Measurements from ENCODE around the gene AQP10. TPM values are rescaled to one million over a fixed set of nuclear protein-coding genes. Genes with fewer than 3 reads are reported as not detected.

AQP10 gene
- total and polyA plus RNA-seq, 2 donors = 0.05 TPM; not detected in 1

DNA sequence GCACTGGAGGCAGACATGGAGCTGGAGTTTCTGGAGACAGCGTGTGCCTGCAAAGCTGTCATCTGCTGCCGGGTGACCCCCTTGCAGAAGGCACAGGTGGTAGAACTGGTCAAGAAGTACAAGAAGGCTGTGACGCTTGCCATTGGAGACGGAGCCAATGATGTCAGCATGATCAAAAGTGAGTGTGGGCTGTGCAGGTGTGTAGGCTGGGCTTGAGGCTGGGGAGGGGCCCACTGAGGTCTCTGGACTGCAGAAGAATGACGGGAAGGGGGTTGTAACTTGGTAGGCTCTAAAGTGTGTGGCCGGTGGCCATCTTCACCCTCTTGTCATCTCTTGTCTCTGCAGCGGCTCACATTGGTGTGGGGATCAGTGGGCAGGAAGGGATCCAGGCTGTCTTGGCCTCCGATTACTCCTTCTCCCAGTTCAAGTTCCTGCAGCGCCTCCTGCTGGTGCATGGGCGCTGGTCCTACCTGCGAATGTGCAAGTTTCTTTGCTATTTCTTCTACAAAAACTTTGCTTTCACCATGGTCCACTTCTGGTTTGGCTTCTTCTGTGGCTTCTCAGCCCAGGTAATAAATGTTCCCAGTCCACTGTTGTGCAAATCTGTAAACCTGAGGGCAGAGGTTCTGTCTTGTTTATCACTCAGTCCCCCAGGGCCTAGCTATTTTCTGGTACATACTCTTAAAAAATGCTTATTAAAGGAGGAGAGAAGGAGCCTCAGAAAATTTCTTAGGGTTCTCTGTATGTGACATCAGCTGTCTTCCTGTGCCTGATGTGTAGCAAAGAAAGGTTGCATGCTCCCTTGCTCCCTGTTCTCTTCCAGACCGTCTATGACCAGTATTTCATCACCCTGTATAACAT lies 24.3 kb downstream of the AQP10 start:
- no peak overlapping the region for H3K4me3 ChIP-seq (ENCODE audit: low read depth, low read length)
- H3K27ac ChIP-seq (ENCODE audit: low read depth) = no peak overlapping the region
- no peaks in the 10 kb centered on the region for H3K4me1 ChIP-seq (ENCODE audit: insufficient read depth)
- H3K36me3 ChIP-seq (ENCODE audit: insufficient read depth) = no peaks in the 10 kb centered on the region
- WGBS = 78% methylated on average over 12 of the region's 12 CpGs
- DNase-seq (ENCODE audit: extremely low spot score) = no peak

DNA sequence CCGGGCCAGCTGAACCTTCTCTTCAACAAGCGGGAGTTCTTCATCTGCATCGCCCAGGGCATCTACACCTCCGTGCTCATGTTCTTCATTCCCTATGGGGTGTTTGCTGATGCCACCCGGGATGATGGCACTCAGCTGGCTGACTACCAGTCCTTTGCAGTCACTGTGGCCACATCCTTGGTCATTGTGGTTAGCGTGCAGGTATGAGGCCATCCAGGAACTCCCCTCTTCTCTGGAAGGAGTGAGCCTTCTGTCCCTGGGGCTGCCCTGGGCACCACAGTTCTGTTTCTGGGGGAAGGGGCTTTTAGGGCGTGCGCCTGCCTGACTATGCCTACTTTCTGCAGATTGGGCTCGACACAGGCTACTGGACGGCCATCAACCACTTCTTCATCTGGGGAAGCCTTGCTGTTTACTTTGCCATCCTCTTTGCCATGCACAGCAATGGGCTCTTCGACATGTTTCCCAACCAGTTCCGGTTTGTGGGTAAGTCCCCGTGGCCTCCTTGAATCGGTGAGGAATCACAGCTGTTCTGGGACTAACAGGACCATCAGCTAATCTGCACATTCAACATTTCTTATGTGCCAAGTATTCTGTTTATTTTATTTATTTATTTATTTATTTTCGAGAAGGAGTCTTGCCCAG lies 25.5 kb downstream of the AQP10 start:
- Histone ChIP-seq H3K36me3 (ENCODE audit: insufficient read depth) (no peaks in the 10 kb centered on the region), H3K4me1 (ENCODE audit: insufficient read depth) (no peaks in the 10 kb centered on the region), H3K27ac (ENCODE audit: low read depth) (no peak overlapping the region), H3K4me3 (ENCODE audit: low read depth, low read length) (no peak overlapping the region)
- 89% methylated on average over 15 of the region's 15 CpGs for WGBS
- no peak for DNase-seq (ENCODE audit: extremely low spot score)

DNA sequence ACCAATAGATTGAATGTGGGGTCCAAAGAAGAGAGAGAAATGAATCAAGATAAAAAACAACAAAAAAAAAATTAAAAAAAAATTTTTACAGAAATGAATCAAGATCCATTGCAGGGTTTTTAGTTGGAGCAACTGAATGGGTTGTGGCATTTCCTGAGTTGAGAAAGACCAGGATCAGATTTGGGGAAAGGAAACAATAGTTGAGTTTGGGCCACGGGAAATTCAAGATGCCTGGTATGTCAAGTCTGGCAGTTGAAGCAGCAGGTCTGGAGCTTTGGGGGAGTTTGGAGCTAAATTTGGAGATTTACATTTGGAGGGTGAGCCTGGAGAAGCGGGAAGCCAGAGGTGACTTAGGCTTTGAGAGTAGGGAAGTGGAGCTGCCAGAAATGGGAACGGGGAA lies 27.1 kb downstream of the AQP10 start:
- Histone ChIP-seq H3K36me3 (ENCODE audit: insufficient read depth) (no peaks in the 10 kb centered on the region), H3K27ac (ENCODE audit: low read depth) (no peak overlapping the region), H3K4me1 (ENCODE audit: insufficient read depth) (no peaks in the 10 kb centered on the region), H3K4me3 (ENCODE audit: low read depth, low read length) (no peak overlapping the region)
- WGBS = 93% methylated on average over 3 of the region's 3 CpGs
- DNase-seq (ENCODE audit: extremely low spot score) = no peak

DNA sequence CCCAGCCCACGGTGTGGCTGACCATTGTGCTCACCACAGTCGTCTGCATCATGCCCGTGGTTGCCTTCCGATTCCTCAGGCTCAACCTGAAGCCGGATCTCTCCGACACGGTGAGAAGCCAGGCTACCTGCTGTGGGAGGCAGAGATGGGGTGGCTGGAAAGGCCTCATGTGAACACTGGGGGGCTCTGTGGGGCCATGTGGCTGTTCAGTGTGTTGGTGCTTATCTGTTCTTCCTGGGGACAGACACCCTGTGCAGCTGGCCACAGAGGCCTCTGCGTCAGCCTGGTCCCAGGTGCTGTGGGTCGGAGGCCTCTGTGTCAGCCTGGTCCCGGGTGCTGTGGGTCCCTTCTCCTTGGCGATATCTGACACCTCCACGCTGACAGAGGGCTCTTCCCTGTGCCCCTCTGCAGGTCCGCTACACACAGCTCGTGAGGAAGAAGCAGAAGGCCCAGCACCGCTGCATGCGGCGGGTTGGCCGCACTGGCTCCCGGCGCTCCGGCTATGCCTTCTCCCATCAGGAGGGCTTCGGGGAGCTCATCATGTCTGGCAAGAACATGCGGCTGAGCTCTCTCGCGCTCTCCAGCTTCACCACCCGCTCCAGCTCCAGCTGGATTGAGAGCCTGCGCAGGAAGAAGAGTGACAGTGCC lies 27.7 kb downstream of the AQP10 start:
- no peaks in the 10 kb centered on the region for H3K36me3 ChIP-seq (ENCODE audit: insufficient read depth)

DNA sequence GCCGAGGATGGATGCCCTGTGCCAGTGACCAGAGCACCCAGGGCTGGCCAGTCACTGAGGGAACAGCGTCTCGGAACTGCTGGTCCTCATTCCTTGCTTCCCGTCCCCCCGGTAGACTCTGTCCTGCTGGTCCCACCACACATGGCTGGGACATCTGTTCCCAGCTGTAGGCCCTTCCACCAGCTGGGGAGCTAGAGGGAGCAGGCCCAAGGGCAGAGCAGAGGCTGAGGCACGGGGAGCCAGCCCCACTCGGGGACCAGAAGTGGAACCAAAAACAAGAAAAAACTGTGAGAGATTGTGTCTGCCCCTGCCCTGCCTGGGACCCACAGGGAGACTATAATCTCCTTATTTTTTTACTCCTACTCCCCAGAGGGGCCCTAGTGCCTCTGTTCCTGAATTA lies 28.2 kb downstream of the AQP10 start:
- H3K4me1 ChIP-seq (ENCODE audit: insufficient read depth) = no peaks in the 10 kb centered on the region
- DNase-seq (ENCODE audit: extremely low spot score) = no peak
- 71% methylated on average over 7 of the region's 7 CpGs for WGBS
- H3K4me3 ChIP-seq (ENCODE audit: low read depth, low read length) = no peak overlapping the region
- H3K36me3 ChIP-seq (ENCODE audit: insufficient read depth) = no peaks in the 10 kb centered on the region
- H3K27ac ChIP-seq (ENCODE audit: low read depth) = no peak overlapping the region

More for the DNA sequence above, 27.7 kb downstream of the AQP10 start:
- 90% methylated on average over 27 of the region's 27 CpGs for WGBS
- Histone ChIP-seq H3K27ac (ENCODE audit: low read depth) (no peak overlapping the region), H3K4me3 (ENCODE audit: low read depth, low read length) (no peak overlapping the region), H3K4me1 (ENCODE audit: insufficient read depth) (no peaks in the 10 kb centered on the region)
- no peak for DNase-seq (ENCODE audit: extremely low spot score)

DNA sequence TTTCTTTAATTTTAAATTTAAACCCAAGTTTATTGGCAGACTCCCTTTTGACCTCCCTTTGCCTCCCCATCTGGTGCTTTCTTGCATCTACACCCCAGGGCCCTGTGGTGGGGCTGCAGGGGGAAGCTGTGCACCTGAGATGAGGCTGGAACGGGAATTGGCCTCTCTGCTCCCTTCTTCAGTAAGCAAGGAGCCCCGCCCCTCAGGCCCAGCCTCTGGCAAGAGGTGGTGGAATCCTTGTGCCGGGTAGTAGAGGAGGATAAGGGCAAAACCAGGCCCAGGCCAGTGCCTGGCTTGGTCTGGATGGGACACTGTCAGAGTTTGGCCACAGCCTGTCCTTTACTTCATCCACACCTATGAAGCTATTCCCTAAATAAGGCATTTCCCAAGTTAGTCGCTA lies 29.5 kb downstream of the AQP10 start:
- H3K4me1 ChIP-seq (ENCODE audit: insufficient read depth) = no peaks in the 10 kb centered on the region
- H3K36me3 ChIP-seq (ENCODE audit: insufficient read depth) = no peaks in the 10 kb centered on the region
- H3K27ac ChIP-seq (ENCODE audit: low read depth) = no peak overlapping the region
- H3K4me3 ChIP-seq (ENCODE audit: low read depth, low read length) = no peak overlapping the region
- DNase-seq (ENCODE audit: extremely low spot score) = no peak
- 76% methylated on average over 4 of the region's 4 CpGs for WGBS

DNA sequence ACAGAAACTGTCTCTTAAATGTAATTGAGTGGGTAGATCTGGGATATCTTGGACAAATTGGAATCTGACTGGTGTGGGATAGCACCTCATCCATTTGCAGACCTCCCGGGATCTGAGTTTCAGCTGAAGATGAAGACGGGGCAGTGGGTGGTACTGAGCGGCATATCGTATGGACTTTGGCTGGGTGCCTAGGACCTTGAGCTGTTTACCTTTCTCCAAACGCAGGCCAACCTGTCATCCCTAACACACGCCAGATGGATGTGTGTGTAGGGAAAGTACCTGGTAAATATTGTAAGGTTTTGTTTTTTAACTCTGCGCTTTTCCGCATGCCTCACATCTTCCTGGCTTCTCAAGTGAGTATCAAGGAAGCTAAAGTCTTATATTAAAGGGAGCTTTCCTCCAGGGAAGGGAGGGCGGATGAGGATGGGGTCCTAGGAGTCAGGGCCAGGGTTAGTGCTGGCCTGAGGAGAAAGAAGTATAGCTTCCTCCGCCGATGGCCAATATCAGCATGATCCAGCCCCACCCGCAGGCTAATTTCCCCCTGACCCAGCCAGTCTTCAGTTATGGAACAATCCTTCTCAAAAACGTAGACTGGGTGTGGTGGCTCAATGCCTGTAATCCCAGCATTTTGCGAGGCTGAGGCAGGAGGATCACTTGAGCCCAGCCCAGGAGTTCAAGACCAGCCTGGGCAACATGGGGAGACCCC lies 30.6 kb downstream of the AQP10 start:
- no peak for DNase-seq (ENCODE audit: extremely low spot score)
- H3K27ac ChIP-seq (ENCODE audit: low read depth) = no peak overlapping the region
- no peaks in the 10 kb centered on the region for H3K4me1 ChIP-seq (ENCODE audit: insufficient read depth)
- WGBS = 54% methylated on average over 14 of the region's 14 CpGs
- no peak overlapping the region for H3K4me3 ChIP-seq (ENCODE audit: low read depth, low read length)
- H3K36me3 ChIP-seq (ENCODE audit: insufficient read depth) = no peaks in the 10 kb centered on the region

DNA sequence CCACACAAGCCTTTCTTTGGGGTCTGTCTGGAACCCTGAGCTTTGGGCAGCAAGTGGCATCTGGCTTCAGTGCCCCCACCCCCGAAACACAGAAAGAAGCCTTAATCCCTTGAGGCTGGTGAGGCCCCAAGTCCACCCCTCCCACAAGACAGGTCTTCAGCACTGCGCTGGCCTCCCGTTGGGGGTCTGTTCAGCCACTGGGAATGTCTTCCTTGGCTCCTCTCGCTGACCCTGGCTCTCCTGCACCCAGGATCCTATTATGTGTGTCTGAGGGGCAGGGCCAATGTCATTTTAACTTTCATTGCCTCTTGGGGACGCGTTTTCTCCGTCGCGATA lies 31.3 kb downstream of the AQP10 start:
- H3K4me1 ChIP-seq (ENCODE audit: insufficient read depth) = no peaks in the 10 kb centered on the region
- no peak overlapping the region for H3K27ac ChIP-seq (ENCODE audit: low read depth)
- DNase-seq (ENCODE audit: extremely low spot score) = no peak
- peak overlapping the region; percentile 9 for H3K4me3 ChIP-seq (ENCODE audit: low read depth, low read length)
- 16% methylated on average over 9 of the region's 9 CpGs for WGBS
- H3K36me3 ChIP-seq (ENCODE audit: insufficient read depth) = no peaks in the 10 kb centered on the region

DNA sequence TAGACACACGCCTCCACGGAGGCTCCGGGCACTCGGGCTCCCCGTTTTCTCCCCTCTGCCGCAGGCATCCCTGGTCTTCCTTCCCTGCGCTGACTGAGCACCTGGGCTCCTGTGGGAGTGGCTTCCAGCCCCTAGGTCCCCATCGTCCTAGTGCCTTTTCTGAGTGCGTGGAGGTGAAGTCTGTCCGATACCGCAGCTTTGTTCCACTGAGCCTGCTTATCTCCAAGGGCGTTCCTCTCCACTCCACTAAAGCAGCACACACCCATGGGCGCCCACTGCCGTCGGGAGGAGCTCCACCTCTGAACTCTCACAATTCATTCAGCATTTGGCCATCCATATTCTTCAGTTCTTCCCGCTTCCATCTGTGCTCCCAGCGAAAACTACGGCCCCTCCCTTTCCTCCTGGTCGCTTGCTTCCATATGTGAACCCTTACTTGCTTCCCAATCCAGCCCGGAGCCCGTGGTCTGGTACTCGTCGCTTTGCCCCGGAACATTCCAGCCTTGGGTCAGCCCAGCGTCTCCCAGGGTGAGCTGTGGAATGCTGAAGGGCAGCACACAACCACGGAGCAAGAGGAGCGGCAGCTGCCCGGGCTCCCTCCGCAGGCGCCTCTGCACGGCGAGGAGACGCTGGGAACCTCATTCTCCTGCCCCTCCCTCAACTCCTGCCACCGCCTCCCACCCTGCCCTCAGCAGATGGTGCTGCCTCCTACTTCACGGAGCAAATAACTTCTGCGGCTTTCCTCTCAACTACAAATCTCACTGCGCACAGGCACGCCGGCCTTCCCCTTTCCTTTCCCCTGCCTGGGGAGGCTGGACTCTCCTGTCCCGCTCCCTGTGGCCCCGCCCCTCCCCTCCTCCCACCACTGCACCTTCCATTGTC lies 31.9 kb downstream of the AQP10 start:
- WGBS = 2% methylated on average over 41 of the region's 41 CpGs
- Histone ChIP-seq H3K27ac (ENCODE audit: low read depth) (no peak overlapping the region), H3K4me1 (ENCODE audit: insufficient read depth) (no peaks in the 10 kb centered on the region), H3K4me3 (ENCODE audit: low read depth, low read length) (peak overlapping the region; percentile 9), H3K36me3 (ENCODE audit: insufficient read depth) (no peaks in the 10 kb centered on the region)
- no peak for DNase-seq (ENCODE audit: extremely low spot score)

DNA sequence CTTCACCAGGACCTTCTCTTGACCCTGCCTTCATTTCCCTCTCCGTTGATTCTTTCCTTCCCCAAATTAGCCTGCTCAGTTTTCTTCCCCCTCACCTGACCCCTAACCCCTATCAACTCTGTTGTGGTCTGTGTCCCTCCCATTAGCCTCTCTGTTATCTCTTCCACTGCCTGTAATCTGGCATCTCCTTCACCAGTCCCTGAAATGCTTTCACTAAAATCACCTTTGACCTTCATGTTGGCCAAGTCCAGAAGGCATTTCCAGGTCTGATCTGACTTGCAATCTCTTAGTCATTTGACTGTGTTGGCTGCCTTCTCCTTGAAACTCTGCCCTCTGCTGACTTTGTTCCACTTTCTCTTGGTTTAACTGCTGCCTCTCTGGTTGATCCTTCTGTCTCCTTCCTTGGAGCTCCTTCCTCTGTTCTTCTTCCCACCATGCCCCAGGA lies 32.6 kb downstream of the AQP10 start:
- Histone ChIP-seq H3K36me3 (ENCODE audit: insufficient read depth) (no peaks in the 10 kb centered on the region), H3K27ac (ENCODE audit: low read depth) (no peak overlapping the region), H3K4me1 (ENCODE audit: insufficient read depth) (no peaks in the 10 kb centered on the region), H3K4me3 (ENCODE audit: low read depth, low read length) (no peak overlapping the region)
- DNase-seq (ENCODE audit: extremely low spot score) = no peak
- WGBS = 37% methylated on average over 1 of the region's 1 CpG

DNA sequence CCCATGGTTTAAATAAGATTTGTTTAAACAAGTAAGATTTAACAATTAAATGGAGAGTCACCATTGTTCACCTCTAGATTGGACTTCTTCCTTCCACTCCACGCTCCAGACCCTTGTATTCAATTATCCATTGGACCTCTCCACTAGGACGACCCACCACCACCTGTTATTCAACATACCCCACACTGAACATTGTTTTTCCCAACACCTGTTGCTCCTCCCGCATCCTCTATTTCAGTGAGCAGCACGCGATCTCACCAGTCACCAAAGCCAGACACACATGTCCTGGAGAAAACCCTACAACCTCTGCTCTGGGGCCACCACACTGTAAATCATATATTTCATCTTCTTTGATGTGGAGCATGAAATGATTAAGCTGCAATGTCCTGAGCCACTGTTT lies 33.1 kb downstream of the AQP10 start:
- no peaks in the 10 kb centered on the region for H3K36me3 ChIP-seq (ENCODE audit: insufficient read depth)
- no peaks in the 10 kb centered on the region for H3K4me1 ChIP-seq (ENCODE audit: insufficient read depth)
- H3K4me3 ChIP-seq (ENCODE audit: low read depth, low read length) = no peak overlapping the region
- H3K27ac ChIP-seq (ENCODE audit: low read depth) = no peak overlapping the region
- WGBS = 98% methylated on average over 5 of the region's 5 CpGs
- no peak for DNase-seq (ENCODE audit: extremely low spot score)

DNA sequence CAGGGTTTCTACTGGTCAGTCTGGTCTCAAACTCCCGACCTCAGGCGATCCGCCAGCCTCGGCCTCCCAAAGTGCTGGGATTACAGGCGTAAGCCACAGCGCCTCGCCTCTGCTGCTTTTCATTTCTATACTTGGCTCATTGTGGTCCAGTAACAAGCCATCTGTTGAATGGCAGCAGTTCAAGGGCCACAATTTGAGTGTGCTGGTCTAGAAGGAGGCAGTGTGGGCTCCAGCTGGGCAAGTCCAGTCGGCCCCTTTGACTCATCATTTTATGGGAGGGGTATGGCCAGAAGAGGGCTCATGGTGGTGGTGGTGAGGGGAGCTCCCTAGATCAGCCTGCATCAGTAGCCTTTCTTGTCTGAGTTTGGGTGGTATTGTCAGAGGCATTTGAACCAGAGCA lies 37.6 kb downstream of the AQP10 start:
- H3K4me3 ChIP-seq (ENCODE audit: low read depth, low read length) = no peak overlapping the region
- 91% methylated on average over 8 of the region's 8 CpGs for WGBS

DNA sequence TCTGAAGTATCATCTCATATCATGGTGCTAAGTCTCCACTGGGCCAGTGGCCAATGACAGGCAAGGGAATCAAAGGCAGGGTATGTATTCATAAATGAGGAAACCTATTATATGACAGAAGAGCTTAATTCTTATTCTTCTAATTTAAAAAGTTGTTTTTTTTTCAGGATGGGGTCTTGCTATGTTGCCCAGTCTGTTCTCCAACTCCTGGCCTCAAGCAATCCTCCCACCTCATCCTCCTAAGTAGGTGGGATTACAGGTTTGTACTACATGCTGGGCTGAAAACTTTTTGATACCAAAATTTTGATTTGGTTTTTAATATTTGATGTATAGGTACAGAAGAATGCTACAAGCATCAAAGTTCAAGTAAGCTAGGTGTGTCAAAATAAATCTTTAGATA lies 39.4 kb downstream of the AQP10 start:
- H3K36me3 ChIP-seq (ENCODE audit: insufficient read depth) = no peaks in the 10 kb centered on the region
- H3K27ac ChIP-seq (ENCODE audit: low read depth) = no peak overlapping the region
- no peak overlapping the region for H3K4me3 ChIP-seq (ENCODE audit: low read depth, low read length)
- DNase-seq (ENCODE audit: extremely low spot score) = no peak
- H3K4me1 ChIP-seq (ENCODE audit: insufficient read depth) = no peaks in the 10 kb centered on the region

More for the DNA sequence above, 37.6 kb downstream of the AQP10 start:
- Histone ChIP-seq H3K4me1 (ENCODE audit: insufficient read depth) (no peaks in the 10 kb centered on the region), H3K27ac (ENCODE audit: low read depth) (no peak overlapping the region), H3K36me3 (ENCODE audit: insufficient read depth) (no peaks in the 10 kb centered on the region)
- DNase-seq (ENCODE audit: extremely low spot score) = no peak

Data from urinary bladder (tissue), 4 donors.